A549 (cell line): ENCODE results near the gene NLRC3.

Experiments
- BHLHE40 ChIP-seq: IDR thresholded peaks from 2 replicates; pipeline ENCODE4 v1.6.1; 2012; ENCODE audit warnings: low read depth, low read length, inconsistent platforms
- CEBPB ChIP-seq, 2 experiments: fragments of >200 bp in 1 of 2; sonication (Bioruptor Twin) in 1 of 2; formaldehyde crosslinking in 1 of 2; IDR thresholded peaks; 2 replicates each; pipeline ENCODE4 v1.6.1; 2012 to 2016
- POLR2A ChIP-seq: IDR thresholded peaks from 2 replicates; pipeline ENCODE4 v1.6.1; 2012; ENCODE audit warnings: mild to moderate bottlenecking, low read length
- RFX5 ChIP-seq: fragments of 450-650 bp; IDR thresholded peaks from 2 replicates; pipeline ENCODE4 v1.7.1; 2014; ENCODE audit warnings: antibody characterized with exemption, mild to moderate bottlenecking, moderate library complexity
- SMC3 ChIP-seq: fragments of >200 bp; sonication (Bioruptor Twin); formaldehyde crosslinking; IDR thresholded peaks from 3 replicates; pipeline ENCODE4 v1.6.1; 2018; ENCODE audit warnings: inconsistent platforms
- ZNF302 ChIP-seq: fragments of 250-450 bp; sonication (Bioruptor Pico); IDR thresholded peaks from 2 replicates; pipeline ENCODE4 v1.9.0; 2021; ENCODE audit warnings: inconsistent platforms, mild to moderate bottlenecking, moderate library complexity
- TF ChIP-seq, protein P1 (sequence below): fragments of >200 bp; sonication (Bioruptor Twin); formaldehyde crosslinking; IDR thresholded peaks from 3 replicates; pipeline ENCODE4 v1.5.1; 2016

DNA sequence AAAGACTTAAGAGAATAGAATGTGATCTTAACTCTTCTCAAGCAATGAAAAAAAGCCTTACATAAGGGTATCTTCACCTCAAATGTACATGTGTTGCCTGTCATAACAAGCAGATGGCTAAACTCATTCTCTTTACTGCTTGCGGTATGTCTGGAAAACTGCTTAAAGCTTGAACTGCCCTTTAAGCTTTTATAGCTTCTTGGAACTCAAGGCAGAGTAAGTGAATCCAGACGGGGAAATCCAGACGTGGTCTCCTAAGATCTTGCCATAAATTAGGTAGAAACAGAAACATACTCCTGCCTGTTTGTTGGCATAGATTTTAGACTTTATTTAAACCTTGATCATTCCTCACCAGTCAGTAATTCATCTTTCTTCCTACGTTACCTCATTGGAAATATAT is 56.8 kb downstream of the NLRC3 start:
- TF ChIP-seq, protein P1, sequence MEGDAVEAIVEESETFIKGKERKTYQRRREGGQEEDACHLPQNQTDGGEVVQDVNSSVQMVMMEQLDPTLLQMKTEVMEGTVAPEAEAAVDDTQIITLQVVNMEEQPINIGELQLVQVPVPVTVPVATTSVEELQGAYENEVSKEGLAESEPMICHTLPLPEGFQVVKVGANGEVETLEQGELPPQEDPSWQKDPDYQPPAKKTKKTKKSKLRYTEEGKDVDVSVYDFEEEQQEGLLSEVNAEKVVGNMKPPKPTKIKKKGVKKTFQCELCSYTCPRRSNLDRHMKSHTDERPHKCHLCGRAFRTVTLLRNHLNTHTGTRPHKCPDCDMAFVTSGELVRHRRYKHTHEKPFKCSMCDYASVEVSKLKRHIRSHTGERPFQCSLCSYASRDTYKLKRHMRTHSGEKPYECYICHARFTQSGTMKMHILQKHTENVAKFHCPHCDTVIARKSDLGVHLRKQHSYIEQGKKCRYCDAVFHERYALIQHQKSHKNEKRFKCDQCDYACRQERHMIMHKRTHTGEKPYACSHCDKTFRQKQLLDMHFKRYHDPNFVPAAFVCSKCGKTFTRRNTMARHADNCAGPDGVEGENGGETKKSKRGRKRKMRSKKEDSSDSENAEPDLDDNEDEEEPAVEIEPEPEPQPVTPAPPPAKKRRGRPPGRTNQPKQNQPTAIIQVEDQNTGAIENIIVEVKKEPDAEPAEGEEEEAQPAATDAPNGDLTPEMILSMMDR: no peak
- TF ChIP-seq POLR2A (no peak), CEBPB (IDR thresholded peaks at IDR 0.05) (no peak), ZNF302 (CRISPR knock-in tag) (no peak), BHLHE40 (no peak), SMC3 (no peak), RFX5 (no peak)
